Measurements from ENCODE around the gene CCDC170.

The CCDC170 gene

DNA sequence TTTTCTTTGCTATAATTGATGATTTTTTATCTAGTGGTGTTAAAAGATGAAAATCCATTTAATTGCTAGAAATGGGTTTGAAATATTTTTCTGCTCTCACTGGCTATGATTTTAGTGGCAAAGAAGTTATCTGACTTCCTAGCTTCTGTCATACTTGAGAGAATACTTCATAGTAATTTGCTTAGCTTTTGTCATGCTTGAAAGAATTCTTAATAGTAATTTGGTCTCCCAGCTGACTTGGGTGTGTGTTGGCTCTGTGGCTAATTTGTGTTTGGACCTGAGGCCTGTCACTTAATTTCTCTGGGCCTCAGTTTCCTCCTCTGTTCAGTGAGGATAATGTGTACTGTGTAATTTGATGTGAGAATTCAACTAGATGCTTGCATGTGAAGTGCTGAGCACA lies 29.1 kb upstream of the CCDC170 start:
- no peaks in the 10 kb centered on the region for H3K36me3 ChIP-seq (ENCODE audit: control insufficient read depth, insufficient read depth, low read length)
- H3K27ac ChIP-seq, result no peak overlapping the region
- H3K27me3 ChIP-seq (ENCODE audit: control insufficient read depth, insufficient read depth, low read length), result no peaks in the 10 kb centered on the region
- H2AFZ ChIP-seq, result no peak overlapping the region
- no peaks in the 10 kb centered on the region for H3K4me1 ChIP-seq
- H3K4me2 ChIP-seq (ENCODE audit: low read length), result no peak overlapping the region
- no peaks in the 10 kb centered on the region for H3K79me2 ChIP-seq
- no peak overlapping the region for H3K4me3 ChIP-seq (ENCODE audit: low read depth, low read length)
- TF ChIP-seq, protein P1, sequence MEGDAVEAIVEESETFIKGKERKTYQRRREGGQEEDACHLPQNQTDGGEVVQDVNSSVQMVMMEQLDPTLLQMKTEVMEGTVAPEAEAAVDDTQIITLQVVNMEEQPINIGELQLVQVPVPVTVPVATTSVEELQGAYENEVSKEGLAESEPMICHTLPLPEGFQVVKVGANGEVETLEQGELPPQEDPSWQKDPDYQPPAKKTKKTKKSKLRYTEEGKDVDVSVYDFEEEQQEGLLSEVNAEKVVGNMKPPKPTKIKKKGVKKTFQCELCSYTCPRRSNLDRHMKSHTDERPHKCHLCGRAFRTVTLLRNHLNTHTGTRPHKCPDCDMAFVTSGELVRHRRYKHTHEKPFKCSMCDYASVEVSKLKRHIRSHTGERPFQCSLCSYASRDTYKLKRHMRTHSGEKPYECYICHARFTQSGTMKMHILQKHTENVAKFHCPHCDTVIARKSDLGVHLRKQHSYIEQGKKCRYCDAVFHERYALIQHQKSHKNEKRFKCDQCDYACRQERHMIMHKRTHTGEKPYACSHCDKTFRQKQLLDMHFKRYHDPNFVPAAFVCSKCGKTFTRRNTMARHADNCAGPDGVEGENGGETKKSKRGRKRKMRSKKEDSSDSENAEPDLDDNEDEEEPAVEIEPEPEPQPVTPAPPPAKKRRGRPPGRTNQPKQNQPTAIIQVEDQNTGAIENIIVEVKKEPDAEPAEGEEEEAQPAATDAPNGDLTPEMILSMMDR (IDR thresholded peaks at IDR 0.05), result no peak
- no peak overlapping the region for H3K9ac ChIP-seq
- no peaks in the 10 kb centered on the region for H3K9me3 ChIP-seq (ENCODE audit: control insufficient read depth, low read length)

DNA sequence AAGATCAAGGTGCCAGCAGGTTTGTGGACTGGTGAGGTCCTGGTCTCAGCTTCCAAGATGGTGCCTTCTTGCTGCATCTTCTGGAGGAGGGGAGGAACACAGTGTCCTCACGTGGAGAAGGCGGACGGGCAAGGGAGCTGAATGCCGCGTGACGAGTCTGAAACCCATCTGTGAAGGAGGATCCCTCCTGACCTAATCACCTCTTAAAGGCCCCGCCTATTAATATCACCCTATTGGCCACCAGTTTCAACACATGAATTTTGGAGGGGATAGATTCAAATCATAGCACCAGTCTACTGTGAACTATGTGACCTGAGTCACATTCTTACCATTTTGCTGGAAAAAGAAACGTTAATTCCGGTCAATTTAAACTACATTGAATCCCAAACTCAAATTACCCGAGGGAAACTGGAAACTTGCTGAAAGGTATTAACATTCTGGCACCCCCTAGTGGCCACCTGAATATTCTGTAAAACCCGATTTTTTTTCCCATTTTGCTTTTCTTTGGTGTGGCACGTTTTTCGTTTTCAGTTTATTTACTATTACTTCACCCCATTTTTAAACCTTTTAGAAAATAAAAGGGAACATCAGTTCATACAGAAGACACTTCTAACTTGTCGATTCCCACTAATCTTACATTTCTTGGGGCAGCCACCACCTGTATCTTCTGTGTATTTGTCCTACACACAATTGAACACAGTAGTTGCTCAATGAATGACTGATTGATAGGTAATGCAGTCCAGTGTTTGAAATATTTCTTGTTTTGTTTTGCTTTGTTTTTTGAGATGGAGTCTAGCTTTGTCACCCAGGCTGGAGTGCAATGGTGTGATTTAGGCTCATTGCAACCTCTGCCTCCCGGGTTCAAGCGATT lies 17.9 kb upstream of the CCDC170 start:
- Histone ChIP-seq H3K79me2 (no peaks in the 10 kb centered on the region), H3K27me3 (ENCODE audit: control insufficient read depth, insufficient read depth, low read length) (no peaks in the 10 kb centered on the region), H3K9me3 (ENCODE audit: control insufficient read depth, low read length) (no peaks in the 10 kb centered on the region), H3K4me2 (ENCODE audit: low read length) (peak overlapping the region; percentile 25), H3K9ac (no peak overlapping the region), H3K36me3 (ENCODE audit: control insufficient read depth, insufficient read depth, low read length) (no peaks in the 10 kb centered on the region), H3K4me3 (ENCODE audit: low read depth, low read length) (no peak overlapping the region), H2AFZ (peak overlapping the region; percentile 80), H3K27ac (peak overlapping the region; percentile 10), H3K4me1 (no peaks in the 10 kb centered on the region)
- TF ChIP-seq, protein P1 (IDR thresholded peaks at IDR 0.05), result peak; percentile 87

DNA sequence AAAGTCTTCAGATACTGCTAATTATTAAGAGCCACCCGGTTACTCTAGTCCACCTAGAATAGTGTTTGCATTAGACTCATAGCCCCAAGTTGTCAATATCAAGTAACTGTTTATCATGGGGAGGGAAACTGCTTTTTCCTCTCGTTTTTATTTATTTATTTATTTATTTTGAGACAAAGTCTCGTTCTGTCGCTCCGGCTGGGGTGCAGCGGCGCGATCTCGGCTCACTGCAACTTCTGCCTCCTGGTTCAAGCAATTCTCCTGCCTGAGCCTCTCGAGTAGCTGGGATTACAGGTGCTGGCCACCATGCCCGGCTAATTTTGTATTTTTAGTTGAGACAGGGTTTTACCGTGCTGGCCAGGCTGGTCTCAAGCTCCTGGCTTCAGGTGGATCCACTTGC lies 16.1 kb upstream of the CCDC170 start:
- H3K27me3 ChIP-seq (ENCODE audit: control insufficient read depth, insufficient read depth, low read length), result no peaks in the 10 kb centered on the region
- no peaks in the 10 kb centered on the region for H3K9me3 ChIP-seq (ENCODE audit: control insufficient read depth, low read length)
- no peaks in the 10 kb centered on the region for H3K4me1 ChIP-seq
- H3K4me2 ChIP-seq (ENCODE audit: low read length), result no peak overlapping the region
- H3K27ac ChIP-seq, result no peak overlapping the region
- TF ChIP-seq, protein P1 (IDR thresholded peaks at IDR 0.05), result no peak
- H3K4me3 ChIP-seq (ENCODE audit: low read depth, low read length), result no peak overlapping the region
- H3K9ac ChIP-seq, result no peak overlapping the region
- H3K36me3 ChIP-seq (ENCODE audit: control insufficient read depth, insufficient read depth, low read length), result no peaks in the 10 kb centered on the region
- no peaks in the 10 kb centered on the region for H3K79me2 ChIP-seq
- no peak overlapping the region for H2AFZ ChIP-seq

DNA sequence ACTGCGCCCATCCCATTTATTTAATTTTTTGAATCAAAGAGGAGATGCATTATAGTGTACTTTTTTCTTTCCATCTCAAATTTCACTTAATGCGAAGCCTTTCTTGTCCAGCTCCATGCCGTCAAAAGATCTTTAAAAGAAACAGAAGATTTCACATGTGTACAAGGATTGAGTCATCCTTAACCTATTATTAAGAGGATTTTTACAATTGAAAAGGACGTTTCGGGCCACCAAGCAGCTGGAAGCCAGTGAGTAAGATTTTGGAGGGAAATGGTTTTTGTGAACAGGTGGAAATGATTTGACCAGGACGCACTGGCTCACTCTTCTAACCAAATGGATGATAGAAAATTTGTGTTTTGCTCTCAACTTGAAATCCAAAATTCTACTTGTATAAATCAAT lies 15.1 kb upstream of the CCDC170 start:
- TF ChIP-seq, protein P1 (IDR thresholded peaks at IDR 0.05), result no peak
- H3K27me3 ChIP-seq (ENCODE audit: control insufficient read depth, insufficient read depth, low read length), result no peaks in the 10 kb centered on the region
- no peak overlapping the region for H3K27ac ChIP-seq
- H3K4me2 ChIP-seq (ENCODE audit: low read length), result no peak overlapping the region
- H3K9me3 ChIP-seq (ENCODE audit: control insufficient read depth, low read length), result no peaks in the 10 kb centered on the region
- no peak overlapping the region for H3K4me3 ChIP-seq (ENCODE audit: low read depth, low read length)
- H3K4me1 ChIP-seq, result no peaks in the 10 kb centered on the region
- no peaks in the 10 kb centered on the region for H3K79me2 ChIP-seq
- no peak overlapping the region for H2AFZ ChIP-seq
- no peak overlapping the region for H3K9ac ChIP-seq
- no peaks in the 10 kb centered on the region for H3K36me3 ChIP-seq (ENCODE audit: control insufficient read depth, insufficient read depth, low read length)

DNA sequence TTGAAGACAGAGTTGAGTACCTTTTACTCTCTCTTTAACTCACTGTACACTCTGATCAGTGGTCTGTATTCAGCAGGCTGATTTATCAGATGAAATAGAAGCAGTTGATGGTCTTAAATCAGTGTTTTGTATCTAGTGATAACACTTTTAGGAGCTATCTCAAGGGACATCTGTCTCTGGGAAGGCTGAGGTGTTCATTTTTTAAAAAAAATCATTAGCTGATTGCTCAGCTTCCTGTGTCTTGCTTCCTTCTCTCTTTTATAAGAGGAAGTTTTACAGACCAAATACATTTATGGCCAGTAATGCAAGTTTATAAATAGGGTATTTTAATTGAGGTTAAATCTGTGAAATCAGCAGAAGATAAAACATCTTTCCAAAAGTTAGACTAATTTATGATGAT lies 12.0 kb upstream of the CCDC170 start:
- Histone ChIP-seq H3K4me1 (no peaks in the 10 kb centered on the region), H3K27me3 (ENCODE audit: control insufficient read depth, insufficient read depth, low read length) (no peaks in the 10 kb centered on the region), H2AFZ (no peak overlapping the region), H3K4me2 (ENCODE audit: low read length) (no peak overlapping the region), H3K79me2 (no peaks in the 10 kb centered on the region), H3K36me3 (ENCODE audit: control insufficient read depth, insufficient read depth, low read length) (no peaks in the 10 kb centered on the region), H3K9me3 (ENCODE audit: control insufficient read depth, low read length) (no peaks in the 10 kb centered on the region), H3K4me3 (ENCODE audit: low read depth, low read length) (no peak overlapping the region), H3K9ac (no peak overlapping the region), H3K27ac (no peak overlapping the region)
- TF ChIP-seq, protein P1 (IDR thresholded peaks at IDR 0.05), result no peak
